Mesodermal cell (in vitro differentiated cells): ENCODE results near the gene PITPNB.

Experiments
- H3K27ac ChIP-seq: 2 replicates; pipeline ENCODE4 v1.7.0; 2013; ENCODE audit warnings: mild to moderate bottlenecking, low read depth, low read length, moderate library complexity; ENCODE audit not compliant: severe bottlenecking
- H3K36me3 ChIP-seq: 2 replicates; pipeline ENCODE4 v1.7.1; 2013; ENCODE audit warnings: mild to moderate bottlenecking, low read length, moderate library complexity; ENCODE audit not compliant: control insufficient read depth, insufficient read depth
- H3K4me1 ChIP-seq: one replicate; pipeline ENCODE4 v1.7.1; 2013; ENCODE audit warnings: mild to moderate bottlenecking, low read length; ENCODE audit not compliant: insufficient read depth, control insufficient read depth, poor library complexity, severe bottlenecking
- H3K4me3 ChIP-seq: 2 replicates; pipeline ENCODE4 v1.7.0; 2013; ENCODE audit warnings: low read length, control low read depth, mild to moderate bottlenecking; ENCODE audit not compliant: insufficient read depth, poor library complexity, severe bottlenecking; ENCODE audit errors: extremely low read depth
- H3K9me3 ChIP-seq: 2 replicates; pipeline ENCODE4 v1.7.1; 2013; ENCODE audit warnings: mild to moderate bottlenecking, low read length, moderate library complexity; ENCODE audit not compliant: control insufficient read depth
- WGBS, 2 experiments: methylation state at CpG; one replicate each; pipeline ENCODE4 v1.1.5; 2013; ENCODE audit warnings: missing lambda C conversion rate in 2 of 2; ENCODE audit not compliant: insufficient coverage in 2 of 2; 5-methylcytosine and 5-hydroxymethylcytosine counted together

The PITPNB gene

GRCh38 chr22:27878541-27878940 lies 40.5 kb downstream of the PITPNB start:
- peaks cover 35% of the 10 kb centered on the region for H3K36me3 ChIP-seq
- H3K9me3 ChIP-seq = no peaks in the 10 kb centered on the region
- H3K4me1 ChIP-seq = peaks cover 22% of the 10 kb centered on the region
- H3K4me3 ChIP-seq = no peak overlapping the region
- no peak overlapping the region for H3K27ac ChIP-seq

GRCh38 chr22:27877501-27877900 lies 41.6 kb downstream of the PITPNB start:
- no peaks in the 10 kb centered on the region for H3K9me3 ChIP-seq
- 100% methylated on average over 1 of the region's 2 CpGs; no CpG with 5 or more reads in 1 of the 2 experiments for WGBS, 2 experiments
- H3K4me1 ChIP-seq = peaks cover 12% of the 10 kb centered on the region
- H3K4me3 ChIP-seq = no peak overlapping the region
- H3K36me3 ChIP-seq = peaks cover 40% of the 10 kb centered on the region
- no peak overlapping the region for H3K27ac ChIP-seq

GRCh38 chr22:27876684-27877083 lies 42.4 kb downstream of the PITPNB start:
- peaks cover 48% of the 10 kb centered on the region for H3K36me3 ChIP-seq
- H3K4me3 ChIP-seq = no peak overlapping the region
- H3K4me1 ChIP-seq = peaks cover 9% of the 10 kb centered on the region
- H3K27ac ChIP-seq = no peak overlapping the region
- H3K9me3 ChIP-seq = no peaks in the 10 kb centered on the region
- no CpG with 5 or more reads among the region's 1 CpG for WGBS, 2 experiments

GRCh38 chr22:27875951-27876350 lies 43.1 kb downstream of the PITPNB start:
- Histone ChIP-seq H3K9me3 (no peaks in the 10 kb centered on the region), H3K4me3 (no peak overlapping the region), H3K27ac (no peak overlapping the region), H3K4me1 (peaks cover 4% of the 10 kb centered on the region), H3K36me3 (peaks cover 56% of the 10 kb centered on the region)
- 100% methylated on average over 1 of the region's 2 CpGs; no CpG with 5 or more reads in 1 of the 2 experiments for WGBS, 2 experiments

- no peak overlapping the region for H3K27ac ChIP-seq
- no peaks in the 10 kb centered on the region for H3K4me1 ChIP-seq
- 80% methylated on average over 1 of the region's 3 CpGs for WGBS, 2 experiments
- H3K9me3 ChIP-seq = no peaks in the 10 kb centered on the region
- no peak overlapping the region for H3K4me3 ChIP-seq
- H3K36me3 ChIP-seq = peaks cover 67% of the 10 kb centered on the region
Measured at GRCh38 chr22:27874764-27875163, 44.3 kb downstream of the PITPNB start.

- Histone ChIP-seq H3K36me3 (peaks cover 73% of the 10 kb centered on the region), H3K4me1 (no peaks in the 10 kb centered on the region), H3K27ac (no peak overlapping the region), H3K4me3 (no peak overlapping the region), H3K9me3 (no peaks in the 10 kb centered on the region)
- WGBS, 2 experiments = 100% methylated on average over 2 to 3 of the region's 6 CpGs
Measured at GRCh38 chr22:27874185-27874584, 44.9 kb downstream of the PITPNB start.

GRCh38 chr22:27873472-27873871 lies 45.6 kb downstream of the PITPNB start:
- H3K36me3 ChIP-seq = peaks cover 73% of the 10 kb centered on the region
- H3K4me1 ChIP-seq = peaks cover 3% of the 10 kb centered on the region
- no peaks in the 10 kb centered on the region for H3K9me3 ChIP-seq
- H3K4me3 ChIP-seq = no peak overlapping the region
- no peak overlapping the region for H3K27ac ChIP-seq
- WGBS, 2 experiments = 88 to 98% methylated on average over 1 to 2 of the region's 2 CpGs

- 100% methylated on average over 1 of the region's 1 CpG; no CpG with 5 or more reads in 1 of the 2 experiments for WGBS, 2 experiments
- Histone ChIP-seq H3K4me3 (no peak overlapping the region), H3K36me3 (peaks cover 67% of the 10 kb centered on the region), H3K4me1 (peaks cover 9% of the 10 kb centered on the region), H3K27ac (no peak overlapping the region), H3K9me3 (no peaks in the 10 kb centered on the region)
Measured at GRCh38 chr22:27872488-27872887, 46.6 kb downstream of the PITPNB start.

GRCh38 chr22:27871306-27872014 lies 47.6 kb downstream of the PITPNB start:
- WGBS, 2 experiments = 86 to 100% methylated on average over 1 to 2 of the region's 2 CpGs
- peaks cover 66% of the 10 kb centered on the region for H3K36me3 ChIP-seq
- no peaks in the 10 kb centered on the region for H3K9me3 ChIP-seq
- peaks cover 19% of the 10 kb centered on the region for H3K4me1 ChIP-seq
- H3K27ac ChIP-seq = no peak overlapping the region
- no peak overlapping the region for H3K4me3 ChIP-seq

- no peak overlapping the region for H3K27ac ChIP-seq
- peaks cover 66% of the 10 kb centered on the region for H3K36me3 ChIP-seq
- no peaks in the 10 kb centered on the region for H3K9me3 ChIP-seq
- no peak overlapping the region for H3K4me3 ChIP-seq
- 88 to 100% methylated on average over 1 of the region's 2 CpGs for WGBS, 2 experiments
- H3K4me1 ChIP-seq = peaks cover 28% of the 10 kb centered on the region
Measured at GRCh38 chr22:27870234-27871191, 48.5 kb downstream of the PITPNB start.
